Nephron (organoid): ENCODE measurements around the gene CELA2A.

ENCODE experiments used
- H3K27ac Mint-ChIP-seq, 3 experiments: 2 replicates each; pipeline ENCODE4 v1.8.0; 2020; ENCODE audit warnings: mixed read lengths in 3 of 3, mild to moderate bottlenecking in 2 of 3, moderate library complexity in 1 of 3
- H3K27me3 Mint-ChIP-seq: 2 replicates; pipeline ENCODE4 v1.8.0; 2021; ENCODE audit warnings: low read depth, mild to moderate bottlenecking, moderate library complexity, mixed read lengths
- H3K36me3 Mint-ChIP-seq: 2 replicates; pipeline ENCODE4 v1.8.0; 2020; ENCODE audit warnings: low read depth, mixed read lengths
- H3K4me1 Mint-ChIP-seq: 2 replicates; pipeline ENCODE4 v1.8.0; 2020; ENCODE audit warnings: mixed read lengths
- H3K4me3 Mint-ChIP-seq, 3 experiments: 2 replicates each; pipeline ENCODE4 v1.8.0; 2020; ENCODE audit warnings: mild to moderate bottlenecking in 3 of 3, mixed read lengths in 3 of 3, moderate library complexity in 2 of 3
- H3K9me3 Mint-ChIP-seq: 2 replicates; pipeline ENCODE4 v1.8.0; 2020; ENCODE audit warnings: mixed read lengths
- TF ChIP-seq, protein P1 (sequence below), 3 experiments: fragments of 200-600 bp; sonication (generic); IDR thresholded peaks; one replicate each; pipeline ENCODE4 v1.5.0; 2021; ENCODE audit warnings: antibody characterized with exemption in 3 of 3; ENCODE audit not compliant: unreplicated experiment in 3 of 3

Gene CELA2A

DNA sequence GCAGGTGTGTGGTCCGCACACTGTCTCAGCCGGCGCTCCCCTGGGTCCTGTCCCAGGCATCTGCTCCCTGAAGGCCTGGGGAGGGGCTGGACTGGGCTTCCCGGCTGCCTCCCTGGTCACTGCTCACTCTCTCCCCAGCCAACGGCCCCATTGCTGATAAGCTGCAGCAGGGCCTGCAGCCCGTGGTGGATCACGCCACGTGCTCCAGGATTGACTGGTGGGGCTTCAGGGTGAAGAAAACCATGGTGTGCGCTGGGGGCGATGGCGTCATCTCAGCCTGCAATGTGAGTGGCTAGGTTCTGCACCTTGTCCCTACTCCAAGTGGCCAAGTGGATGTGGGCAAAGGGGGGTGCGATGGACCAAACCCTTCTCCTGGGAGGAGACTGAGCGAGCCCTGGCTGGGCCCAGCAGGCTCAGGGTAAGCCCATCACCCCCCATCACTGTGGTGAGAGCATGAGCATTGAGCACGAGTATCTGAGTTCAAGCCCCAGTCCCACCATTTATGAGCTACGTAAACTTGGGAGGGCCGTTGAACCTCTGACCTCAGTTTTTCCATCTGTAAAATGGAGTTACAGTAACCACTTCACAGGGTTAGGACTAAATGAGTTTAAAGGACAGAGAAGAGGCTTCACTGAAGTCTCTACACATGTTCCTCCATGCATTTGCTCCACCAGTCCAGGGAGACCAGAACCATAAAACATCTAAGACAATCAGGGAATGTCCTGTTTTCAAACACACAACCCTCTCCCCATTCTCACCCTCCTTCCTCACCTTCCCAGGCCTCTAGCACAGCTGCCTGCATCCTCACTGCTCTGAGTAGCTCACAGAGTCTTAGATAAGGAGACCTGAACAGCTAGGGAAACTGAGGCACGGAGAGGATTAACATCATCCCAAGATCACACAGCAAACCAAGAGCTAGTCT is 11.8 kb upstream of the CELA2A start:
- H3K4me3 Mint-ChIP-seq: no peak overlapping the region
- peaks cover 14% of the 10 kb centered on the region for H3K4me1 Mint-ChIP-seq
- no peaks in the 10 kb centered on the region for H3K36me3 Mint-ChIP-seq
- TF ChIP-seq, protein P1, sequence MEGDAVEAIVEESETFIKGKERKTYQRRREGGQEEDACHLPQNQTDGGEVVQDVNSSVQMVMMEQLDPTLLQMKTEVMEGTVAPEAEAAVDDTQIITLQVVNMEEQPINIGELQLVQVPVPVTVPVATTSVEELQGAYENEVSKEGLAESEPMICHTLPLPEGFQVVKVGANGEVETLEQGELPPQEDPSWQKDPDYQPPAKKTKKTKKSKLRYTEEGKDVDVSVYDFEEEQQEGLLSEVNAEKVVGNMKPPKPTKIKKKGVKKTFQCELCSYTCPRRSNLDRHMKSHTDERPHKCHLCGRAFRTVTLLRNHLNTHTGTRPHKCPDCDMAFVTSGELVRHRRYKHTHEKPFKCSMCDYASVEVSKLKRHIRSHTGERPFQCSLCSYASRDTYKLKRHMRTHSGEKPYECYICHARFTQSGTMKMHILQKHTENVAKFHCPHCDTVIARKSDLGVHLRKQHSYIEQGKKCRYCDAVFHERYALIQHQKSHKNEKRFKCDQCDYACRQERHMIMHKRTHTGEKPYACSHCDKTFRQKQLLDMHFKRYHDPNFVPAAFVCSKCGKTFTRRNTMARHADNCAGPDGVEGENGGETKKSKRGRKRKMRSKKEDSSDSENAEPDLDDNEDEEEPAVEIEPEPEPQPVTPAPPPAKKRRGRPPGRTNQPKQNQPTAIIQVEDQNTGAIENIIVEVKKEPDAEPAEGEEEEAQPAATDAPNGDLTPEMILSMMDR (IDR thresholded peaks at IDR 0.05; ENCODE audit: unreplicated experiment in 3 of 3): no peak
- H3K27ac Mint-ChIP-seq: no peak overlapping the region
- H3K27me3 Mint-ChIP-seq: peaks cover 8% of the 10 kb centered on the region
- peaks cover 4% of the 10 kb centered on the region for H3K9me3 Mint-ChIP-seq

DNA sequence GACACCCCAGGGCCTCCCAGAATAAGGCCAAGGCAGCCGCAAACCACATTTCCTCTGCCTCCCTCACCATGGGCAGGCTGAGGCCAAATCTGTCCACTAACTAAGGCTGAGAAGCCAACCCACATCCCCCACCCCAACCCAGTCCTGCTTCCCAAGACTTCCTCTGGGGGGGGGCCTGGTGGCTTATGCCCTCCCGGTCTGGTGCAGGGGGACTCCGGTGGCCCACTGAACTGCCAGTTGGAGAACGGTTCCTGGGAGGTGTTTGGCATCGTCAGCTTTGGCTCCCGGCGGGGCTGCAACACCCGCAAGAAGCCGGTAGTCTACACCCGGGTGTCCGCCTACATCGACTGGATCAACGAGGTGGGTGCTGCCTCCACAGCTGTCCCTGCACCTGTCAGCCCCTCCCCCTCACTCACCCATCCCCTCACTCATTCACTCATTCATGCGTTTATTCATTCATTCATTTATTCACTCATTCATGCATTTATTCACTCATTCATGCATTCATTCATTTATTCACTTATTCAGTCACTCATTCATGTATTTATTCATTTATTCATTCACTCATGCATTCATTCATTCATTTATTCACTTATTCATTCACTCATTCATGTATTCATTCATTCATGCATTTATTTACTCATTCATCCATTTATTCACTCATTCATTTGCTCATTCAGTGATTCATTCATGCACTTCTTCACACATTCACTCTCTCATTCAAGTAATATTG is 11.0 kb upstream of the CELA2A start:
- peaks cover 8% of the 10 kb centered on the region for H3K27me3 Mint-ChIP-seq
- no peak overlapping the region for H3K4me3 Mint-ChIP-seq
- TF ChIP-seq, protein P1 (IDR thresholded peaks at IDR 0.05; ENCODE audit: unreplicated experiment in 3 of 3): no peak
- no peak overlapping the region for H3K27ac Mint-ChIP-seq
- no peaks in the 10 kb centered on the region for H3K36me3 Mint-ChIP-seq
- H3K4me1 Mint-ChIP-seq: peaks cover 14% of the 10 kb centered on the region
- peaks cover 5% of the 10 kb centered on the region for H3K9me3 Mint-ChIP-seq

DNA sequence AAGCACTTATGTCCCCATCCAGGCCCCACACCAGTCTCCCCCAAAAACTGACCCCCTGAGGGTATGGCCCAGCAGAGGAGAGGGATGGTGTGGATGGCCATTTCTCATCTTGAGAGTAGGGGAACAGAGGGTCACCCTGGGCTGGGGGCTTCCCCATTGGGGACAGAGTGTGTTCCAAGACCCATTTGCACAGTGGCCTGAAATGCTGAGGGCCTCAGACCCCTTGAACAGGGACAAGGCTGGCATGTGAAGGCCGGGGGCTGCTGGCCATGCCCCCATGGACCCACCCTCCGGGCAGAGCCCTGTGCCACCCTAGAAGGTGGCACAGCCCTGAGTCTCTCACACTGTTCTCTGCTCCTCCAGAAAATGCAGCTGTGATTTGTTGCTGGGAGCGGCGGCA is 10.3 kb upstream of the CELA2A start:
- peaks cover 8% of the 10 kb centered on the region for H3K27me3 Mint-ChIP-seq
- no peak overlapping the region for H3K27ac Mint-ChIP-seq
- peaks cover 5% of the 10 kb centered on the region for H3K9me3 Mint-ChIP-seq
- no peaks in the 10 kb centered on the region for H3K36me3 Mint-ChIP-seq
- TF ChIP-seq, protein P1 (IDR thresholded peaks at IDR 0.05; ENCODE audit: unreplicated experiment in 3 of 3): no peak
- H3K4me3 Mint-ChIP-seq: no peak overlapping the region
- peaks cover 14% of the 10 kb centered on the region for H3K4me1 Mint-ChIP-seq

DNA sequence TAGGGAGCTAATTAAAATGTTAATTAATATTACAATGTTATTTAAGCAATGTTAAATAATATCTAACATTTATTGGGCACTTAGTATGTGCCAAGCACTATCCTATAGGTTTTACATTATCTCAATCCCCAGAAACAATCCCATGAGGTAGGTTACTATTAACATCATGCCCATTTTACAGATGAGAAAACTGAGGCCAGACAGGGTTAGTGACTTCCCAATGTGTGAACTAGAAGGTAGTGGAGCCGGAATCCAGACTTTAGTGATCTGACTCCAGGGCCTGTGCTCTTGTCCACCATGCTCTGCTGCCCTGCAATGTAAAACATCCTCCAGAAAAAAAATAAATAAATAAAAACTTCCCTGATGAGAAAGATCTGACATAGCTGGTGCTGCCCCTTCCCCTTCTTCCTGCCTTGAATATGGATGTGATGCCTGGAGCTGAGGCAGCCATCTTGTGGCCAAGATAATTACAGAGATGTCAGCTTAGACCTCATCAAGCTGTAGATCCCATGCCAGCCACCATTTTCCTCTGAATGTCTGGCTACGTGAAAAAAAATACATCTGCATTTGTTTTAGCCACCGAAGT is 7.6 kb upstream of the CELA2A start:
- TF ChIP-seq, protein P1 (IDR thresholded peaks at IDR 0.05; ENCODE audit: unreplicated experiment in 3 of 3): no peak
- no peaks in the 10 kb centered on the region for H3K36me3 Mint-ChIP-seq
- peaks cover 12% of the 10 kb centered on the region for H3K4me1 Mint-ChIP-seq
- no peak overlapping the region for H3K4me3 Mint-ChIP-seq
- H3K27ac Mint-ChIP-seq: no peak overlapping the region
- peaks cover 8% of the 10 kb centered on the region for H3K27me3 Mint-ChIP-seq
- peaks cover 8% of the 10 kb centered on the region for H3K9me3 Mint-ChIP-seq

DNA sequence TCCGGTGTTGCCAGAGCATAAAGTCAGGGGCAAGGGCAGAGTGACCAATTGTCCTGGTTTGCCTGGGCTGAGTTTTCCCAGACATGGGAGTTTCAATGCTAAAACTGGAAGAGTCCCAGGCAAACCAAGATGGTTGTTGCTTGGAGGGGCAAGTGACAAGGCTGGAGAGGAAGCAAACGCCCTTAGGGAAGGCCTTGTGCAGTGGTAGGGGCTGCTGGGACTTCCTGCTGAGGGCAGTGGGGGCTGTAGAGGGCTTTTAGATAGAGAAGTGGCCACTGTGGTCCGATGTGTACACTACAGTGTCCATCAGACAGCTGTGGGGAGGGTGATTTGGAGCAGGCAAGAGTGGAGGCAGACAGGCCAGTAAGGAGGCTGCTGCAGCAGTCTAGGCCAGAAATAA is 7.0 kb upstream of the CELA2A start:
- Mint-ChIP-seq H3K36me3 (no peaks in the 10 kb centered on the region), H3K4me1 (peaks cover 9% of the 10 kb centered on the region), H3K4me3 (no peak overlapping the region), H3K27ac (no peak overlapping the region), H3K27me3 (peaks cover 5% of the 10 kb centered on the region), H3K9me3 (peaks cover 8% of the 10 kb centered on the region)
- TF ChIP-seq, protein P1 (IDR thresholded peaks at IDR 0.05; ENCODE audit: unreplicated experiment in 3 of 3): no peak
